ENCODE measurements around the gene CDK18. TPM values are rescaled to one million over a fixed set of nuclear protein-coding genes. Genes with fewer than 3 reads are reported as not detected.

Gene CDK18
- total and polyA plus RNA-seq, 2 of the 8 experiments (the other 6 are each of a cell fraction or from before 2014, with no cell fraction given): 31.2 to 44.0 TPM

- TF ChIP-seq SIX5 (IDR thresholded peaks at IDR 0.05; ENCODE audit: low read depth, low read length) (no peak), BACH1 (IDR thresholded peaks at IDR 0.05; ENCODE audit: low read length) (no peak)
Observed at GRCh38 chr1:205523891-205524793, 19.7 kb downstream of the CDK18 start (continued).
